ENCODE data around the gene PNPO.

- no peak for TF ChIP-seq CTCF (IDR thresholded peaks at IDR 0.05; ENCODE audit: low read depth, low read length, missing input control)
- TF ChIP-seq RAD21 (IDR thresholded peaks at IDR 0.05): no peak
- no peak for TF ChIP-seq ZBTB33 (IDR thresholded peaks at IDR 0.05)
These were observed 12.0 kb upstream of the PNPO start for GRCh38 chr17:47929218-47930000.
